Right ventricle myocardium superior (tissue), 1 donor: ENCODE data around the gene CCR7. TPM values are rescaled to one million over a fixed set of nuclear protein-coding genes. Genes with fewer than 3 reads are reported as not detected.

ENCODE experiments used
- ATAC-seq: fragments of 200-7000 bp; cut with Tn5 transposase; one replicate; pipeline ENCODE4 v1.9.1; 2020; ENCODE audit warnings: mild to moderate bottlenecking; ENCODE audit not compliant: poor library complexity
- DNase-seq: peaks from one replicate; pipeline ENCODE4 v3.0.0-alpha.2; 2020
- intact Hi-C: fragments of 100-400 bp; cut with DNase I; formaldehyde crosslinking; loops from one replicate; pipeline ENCODE4 v1.11.2; 2022
- total RNA-seq: library from RNA; stranded (reverse); fragmentation: NEBNext Ultra II Directional; extraction: Animal tissue kit (Norgen Biotek cat#: 25700); gene quantifications from one replicate; pipeline ENCODE4 v1.2.1, GENCODE V29; 2021
- donor health status: DM: no; HTN: yes; CAD: no; lungs with severe emphysema.

CCR7 gene
- total RNA-seq, 1 donor from 2014 or later: not detected

GRCh38 chr17:40567377-40567776, 2.1 kb upstream of the CCR7 start:
- intact Hi-C loops: no loop called here
- DNase-seq (no peak), ATAC-seq (no peak)

GRCh38 chr17:40565769-40566409, 617 bp upstream of the CCR7 start:
- ATAC-seq: no peak
- intact Hi-C loops: no loop called here
- DNase-seq: no peak

- no peak for DNase-seq
- no peak for ATAC-seq
- intact Hi-C loops: no loop called here
Measured at GRCh38 chr17:40564195-40564882, 933 bp downstream of the CCR7 start.

- DNase-seq: no peak
- intact Hi-C loops: no loop called here
- ATAC-seq: no peak
Measured at GRCh38 chr17:40563220-40564052, 1.8 kb downstream of the CCR7 start.

- ATAC-seq (no peak), DNase-seq (no peak)
- intact Hi-C loops: no loop called here
Measured at GRCh38 chr17:40562838-40563219, 2.4 kb downstream of the CCR7 start.

DNA sequence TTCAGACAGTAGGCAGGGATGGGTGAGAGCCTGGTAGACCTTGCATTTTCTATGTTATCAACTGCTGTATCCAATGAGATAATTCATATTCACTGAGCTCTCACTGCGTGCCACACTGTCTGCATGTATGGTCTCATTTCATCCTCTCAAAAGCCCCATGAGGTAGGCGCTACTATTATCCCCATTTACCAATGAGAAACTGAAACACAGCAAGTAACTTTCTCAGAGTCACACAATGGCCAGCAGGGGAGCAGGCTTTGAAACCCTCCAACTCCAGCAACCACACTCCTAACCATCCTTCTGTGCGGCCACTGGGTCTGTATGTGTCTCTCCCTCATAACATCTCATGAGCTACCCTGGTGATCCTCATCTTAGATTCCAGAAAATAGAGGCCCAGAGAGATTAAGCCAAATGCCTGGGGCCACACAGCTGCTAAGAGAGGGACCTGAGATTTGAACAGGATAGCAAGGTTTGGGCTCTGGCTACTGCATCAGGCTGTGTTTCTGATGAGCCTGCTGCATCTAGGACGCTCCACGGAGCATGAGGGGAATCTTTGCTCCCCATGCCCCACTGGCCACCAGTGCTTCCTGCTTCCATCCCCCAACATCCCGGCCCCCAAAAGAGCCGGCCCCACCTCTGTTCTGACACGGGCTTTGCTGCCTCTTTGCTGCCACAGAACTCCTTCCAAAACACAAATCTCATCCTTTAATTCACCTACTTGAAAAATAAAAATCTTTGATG, 3.2 kb downstream of the CCR7 start:
- no peak for ATAC-seq
- DNase-seq: no peak
- intact Hi-C loops: loop anchor here (2.0 kb wide), 1 partner anchor 119 kb away; the partner anchor contains the start of gene IGFBP4

DNA sequence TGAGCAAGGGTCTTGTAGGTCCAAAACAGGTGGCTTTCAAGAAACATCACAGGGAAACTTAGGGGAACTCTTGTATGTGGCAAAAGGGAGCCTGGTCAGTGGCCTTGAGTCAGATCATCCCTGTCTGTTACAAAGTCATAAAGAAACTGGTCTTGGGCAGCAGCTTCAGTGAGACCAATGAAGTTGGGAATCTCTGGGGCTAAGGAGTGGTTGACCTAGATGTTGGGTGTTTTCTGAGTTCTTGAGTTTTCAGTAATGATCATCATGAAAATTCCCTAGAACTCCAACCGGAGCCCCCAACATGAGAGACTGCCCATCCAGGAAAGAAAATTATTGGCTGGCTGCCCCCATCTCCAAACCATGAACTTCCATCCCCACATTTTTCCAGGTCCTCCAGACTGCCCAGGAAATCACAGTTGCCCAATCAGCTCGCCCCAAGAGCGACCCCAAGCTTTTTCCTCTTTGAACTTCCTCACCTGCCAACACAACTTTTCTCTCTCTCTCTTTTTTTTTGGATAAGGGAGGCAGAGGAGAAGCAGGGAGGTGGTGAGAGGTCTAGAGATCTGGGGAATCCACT, 3.9 kb downstream of the CCR7 start:
- intact Hi-C loops: loop anchor here (2.0 kb wide), 1 partner anchor 119 kb away; the partner anchor contains the start of gene IGFBP4
- DNase-seq (no peak), ATAC-seq (no peak)

DNA sequence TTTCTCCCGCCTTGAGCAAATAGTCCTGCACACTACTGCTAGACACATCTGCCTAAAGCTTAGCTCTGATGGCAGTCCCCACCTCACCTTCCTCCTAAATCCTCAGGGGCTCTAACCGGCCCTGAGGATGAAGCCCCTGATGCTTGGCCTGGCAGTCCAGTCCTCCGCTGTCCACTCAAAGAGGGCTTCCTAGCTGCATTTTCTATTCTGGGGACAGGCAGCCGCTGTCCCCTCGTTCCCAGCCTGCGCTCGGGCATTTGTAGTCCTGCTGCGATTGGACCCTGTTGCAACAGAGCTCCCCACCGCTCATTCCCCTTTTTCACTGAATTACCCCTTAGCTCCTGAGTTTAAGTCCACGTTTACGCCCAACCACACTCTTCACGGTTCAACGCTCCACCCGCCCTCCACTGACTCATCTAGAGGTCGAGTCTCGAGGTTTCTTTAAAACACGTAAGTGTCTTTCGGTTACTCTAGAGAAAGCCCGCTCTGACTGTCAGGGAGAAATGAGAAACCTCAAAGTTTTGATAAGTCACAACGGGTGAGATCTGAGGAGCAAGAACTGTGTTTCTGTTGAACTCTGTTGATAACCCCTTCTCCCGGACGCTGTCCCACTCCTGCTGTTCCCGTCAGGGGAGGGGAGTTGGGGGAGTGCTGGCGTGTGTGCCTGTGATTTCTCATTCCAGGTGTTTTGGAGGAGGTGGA, 4.5 kb downstream of the CCR7 start:
- intact Hi-C loops: loop anchor here (2.0 kb wide), 1 partner anchor 118 kb away; the partner anchor contains the start of gene IGFBP4
- ATAC-seq: no peak
- no peak for DNase-seq

DNA sequence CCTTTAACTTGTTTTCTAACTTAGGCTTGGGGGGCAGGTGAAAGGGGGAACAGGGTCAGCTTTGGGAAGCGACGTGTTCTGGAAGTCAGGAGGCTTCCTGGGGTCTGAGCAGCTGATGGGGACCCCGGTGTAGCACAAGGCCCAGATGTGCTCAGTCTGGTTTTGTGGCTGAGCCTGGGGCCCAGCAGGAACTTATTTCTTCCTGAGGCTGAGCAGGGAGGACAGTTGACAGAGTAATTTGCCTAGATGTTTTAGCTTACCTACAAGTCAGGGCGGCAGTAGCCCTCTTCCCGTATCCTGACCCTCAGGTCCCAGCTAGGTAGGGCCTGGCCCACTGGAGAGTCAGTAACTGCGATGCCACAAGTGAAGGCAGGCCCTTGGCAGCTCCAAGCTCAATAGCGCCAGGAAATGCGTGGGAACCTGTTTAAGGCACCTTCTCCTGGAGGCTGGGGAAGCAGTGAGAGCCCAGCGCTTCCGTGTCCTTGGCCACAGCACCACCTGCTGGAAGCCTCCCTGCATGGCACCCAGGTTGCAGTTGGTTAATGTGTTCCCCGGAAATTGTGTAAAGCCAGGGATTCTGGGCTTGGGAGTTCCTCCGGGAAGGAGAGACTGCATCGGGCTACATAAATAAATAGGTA, 5.2 kb downstream of the CCR7 start:
- intact Hi-C loops: loop anchor here (2.0 to 10.0 kb wide), 3 partner anchors 117 to 255 kb away; partner anchors contain the start of genes IGFBP4 and RARA
- ATAC-seq (peak; percentile 89), DNase-seq (peak; percentile 91)

DNA sequence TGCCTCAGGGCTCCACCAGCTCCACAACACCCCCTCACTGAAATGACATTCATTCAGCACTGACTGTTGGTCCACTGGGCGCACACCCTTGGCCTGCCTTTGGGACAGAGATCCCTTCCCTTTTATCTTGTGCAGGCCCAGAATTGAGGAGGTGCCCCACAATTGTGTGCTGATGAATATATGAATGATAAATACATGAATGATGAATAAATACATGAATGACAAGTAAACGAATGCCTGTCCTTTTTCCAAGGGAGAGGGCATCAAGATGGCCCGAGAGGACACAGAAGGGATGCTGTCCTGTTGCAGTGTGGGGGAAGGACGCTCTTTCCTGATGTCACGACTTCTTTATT, 5.7 kb downstream of the CCR7 start:
- ATAC-seq: no peak
- intact Hi-C loops: loop anchor here (5.0 to 10.0 kb wide), 2 partner anchors 202 to 255 kb away; partner anchors contain the start of gene RARA
- no peak for DNase-seq

DNA sequence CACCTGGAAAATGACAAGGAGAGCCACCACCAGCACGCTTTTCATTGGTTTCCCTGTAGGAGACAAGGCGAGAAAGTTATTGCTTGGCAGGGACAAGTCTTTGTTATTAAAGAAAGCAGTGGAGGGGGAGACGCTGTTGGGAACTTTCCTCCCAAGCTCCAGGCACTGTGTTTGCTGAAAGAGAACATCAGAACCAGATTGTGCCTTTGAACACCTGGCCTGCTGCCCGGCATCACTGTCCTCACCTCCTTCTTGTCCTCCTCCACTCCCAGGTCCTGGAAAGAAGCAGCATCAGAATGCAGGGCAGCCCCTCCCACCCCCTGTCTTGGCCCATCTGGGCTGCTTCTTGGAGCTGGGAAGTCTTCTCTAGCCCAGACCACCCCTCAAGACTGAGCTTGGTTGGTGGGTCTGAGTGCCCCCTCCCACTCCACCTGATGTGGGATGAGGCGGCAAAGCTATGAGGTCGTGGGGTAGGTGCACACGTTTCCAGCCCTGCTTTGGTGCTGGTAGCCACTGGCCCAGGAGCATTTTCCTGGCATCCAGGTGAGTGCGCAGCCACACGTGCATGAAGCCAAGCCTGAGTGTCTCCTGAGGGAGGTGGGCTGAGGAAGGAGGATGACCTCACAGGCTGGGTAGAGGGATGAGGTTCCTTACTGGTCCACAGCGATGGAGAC, 6.2 kb downstream of the CCR7 start:
- DNase-seq (no peak), ATAC-seq (no peak)
- intact Hi-C loops: loop anchor here (5.0 to 10.0 kb wide), 2 partner anchors 202 to 254 kb away; partner anchors contain the start of gene RARA

DNA sequence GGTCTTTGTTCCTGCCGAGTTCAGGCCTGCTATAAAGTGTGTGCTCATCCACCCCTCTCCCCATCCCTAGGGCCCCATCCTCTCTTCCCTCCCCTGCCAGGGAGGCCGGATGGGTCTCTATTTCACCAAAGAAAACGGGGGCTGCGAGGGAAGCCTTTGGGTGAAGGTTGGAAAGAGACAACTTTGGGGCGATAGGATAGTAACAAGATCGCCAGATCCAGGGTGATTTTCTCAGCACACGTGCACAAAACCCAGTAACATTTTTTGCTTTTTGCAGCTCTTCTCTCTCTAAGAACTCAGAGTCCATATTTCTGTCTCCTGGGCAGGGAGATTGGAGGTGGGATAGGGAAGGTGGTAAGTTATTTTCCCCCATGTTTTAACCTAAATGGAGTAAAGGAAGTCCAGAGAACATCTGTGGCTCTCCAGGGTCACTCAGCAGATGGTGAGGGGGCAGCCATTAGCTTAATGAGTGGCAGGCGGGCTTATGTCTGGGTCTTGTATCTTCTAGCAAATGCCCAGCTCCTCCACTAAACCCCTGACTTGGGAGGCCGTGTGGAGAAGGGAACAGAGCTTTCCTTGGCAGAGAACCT, 6.9 kb downstream of the CCR7 start:
- no peak for DNase-seq
- no peak for ATAC-seq
- intact Hi-C loops: loop anchor here (5.0 to 10.0 kb wide), 2 partner anchors 201 to 254 kb away; partner anchors contain the start of gene RARA

DNA sequence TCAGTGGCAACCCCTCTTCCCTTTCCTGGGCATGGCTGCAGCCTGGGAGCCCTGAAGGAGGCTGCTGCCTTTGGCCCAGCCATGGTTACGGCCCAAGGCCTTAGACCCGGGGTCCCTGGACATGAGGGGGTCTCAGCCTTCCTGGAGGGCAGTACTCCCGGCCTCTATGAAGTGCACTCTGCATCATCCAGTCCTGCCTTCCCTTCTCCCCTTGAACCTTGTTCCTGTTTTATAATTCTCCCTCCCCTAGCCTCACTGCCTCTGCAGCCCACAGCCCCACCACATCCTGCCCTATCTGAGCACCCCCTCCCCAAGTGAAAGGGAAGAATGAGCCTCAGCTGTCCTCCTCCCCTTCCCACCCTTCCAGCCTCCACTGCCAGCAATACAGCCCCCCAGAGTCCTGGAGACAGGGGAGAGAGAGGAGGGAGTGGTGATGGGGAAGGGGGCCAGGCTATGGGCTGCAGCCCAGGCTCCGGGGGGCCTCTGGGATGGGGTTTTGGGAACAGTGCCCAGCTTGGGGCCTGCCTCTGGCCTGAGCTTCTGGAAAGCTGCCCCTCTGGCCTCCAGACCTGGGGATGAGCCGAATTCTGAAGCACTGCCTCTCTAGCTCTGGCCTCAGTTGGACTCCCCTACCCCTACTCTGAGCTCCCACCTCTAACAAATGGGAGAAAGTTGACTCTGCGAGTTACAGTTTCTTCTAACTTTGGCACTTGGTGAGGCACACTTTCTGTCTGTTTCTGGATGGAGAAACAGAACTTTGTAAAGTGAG, 7.6 kb downstream of the CCR7 start:
- ATAC-seq: peak; percentile 18

DNA sequence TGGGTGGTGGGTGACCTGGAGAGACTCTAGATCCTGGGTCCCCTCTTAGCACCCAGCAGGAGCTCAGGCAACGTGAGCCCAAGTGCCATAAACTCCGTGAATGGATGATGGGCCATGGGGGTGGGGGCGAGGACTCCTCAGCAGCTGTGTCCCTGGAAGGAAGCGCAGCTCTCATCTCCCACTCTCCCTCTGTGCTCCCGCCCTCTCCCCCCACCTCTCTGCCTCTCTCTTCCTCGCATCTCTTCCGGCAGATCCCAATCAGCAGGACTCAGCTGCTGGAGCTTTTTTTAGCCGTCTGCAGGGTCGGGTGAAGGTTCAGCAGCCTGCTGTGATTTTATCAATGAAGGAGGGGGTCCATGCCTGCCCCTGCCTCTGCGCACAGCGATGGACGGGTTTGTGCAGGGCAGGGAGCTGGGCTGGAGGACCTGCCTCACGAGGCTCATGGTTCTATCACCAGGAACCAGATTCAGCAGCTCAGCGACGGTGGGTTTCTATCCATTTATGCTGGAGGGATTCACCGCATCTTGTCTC, 8.3 kb downstream of the CCR7 start:
- intact Hi-C loops: loop anchor here (5.0 to 10.0 kb wide), 2 partner anchors 200 to 252 kb away; partner anchors contain the start of gene RARA
- ATAC-seq (no peak), DNase-seq (peak; percentile 69)

More for the DNA sequence above, 7.6 kb downstream of the CCR7 start:
- peak; percentile 75 for DNase-seq
- intact Hi-C loops: loop anchor here (5.0 to 10.0 kb wide), 2 partner anchors 200 to 253 kb away; partner anchors contain the start of gene RARA

DNA sequence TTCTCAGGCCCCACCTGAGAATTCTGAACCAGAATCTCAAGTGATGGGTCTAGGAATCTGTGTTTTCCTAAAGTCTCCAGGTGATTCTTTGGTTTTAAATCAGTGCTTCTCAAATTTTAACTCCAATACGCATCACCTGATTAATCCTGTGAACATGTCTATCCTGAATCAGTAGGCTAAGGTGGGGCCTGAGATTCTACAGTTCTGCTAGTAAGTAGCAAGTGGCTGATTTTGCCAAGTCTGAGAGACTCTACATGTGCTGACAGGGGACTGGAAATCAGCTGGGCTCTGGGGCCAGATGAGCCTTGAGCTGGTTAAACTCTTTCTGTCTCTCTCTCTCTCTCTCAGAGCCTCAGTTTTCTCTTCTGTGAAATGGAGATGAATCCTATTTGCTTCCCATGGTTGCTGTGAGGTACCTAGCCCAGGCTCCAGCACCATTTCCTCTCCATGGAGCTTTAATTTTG, 9.0 kb downstream of the CCR7 start:
- no peak for DNase-seq
- intact Hi-C loops: loop anchor here (5.0 to 10.0 kb wide), 2 partner anchors 199 to 251 kb away; partner anchors contain the start of gene RARA
- ATAC-seq: no peak
